ENCODE data around the gene TSPAN18.

GRCh38 chr11:44829838-44830237 is 103.1 kb downstream of the TSPAN18 start:
- TF ChIP-seq RFX5 (IDR thresholded peaks at IDR 0.05; ENCODE audit: low read depth, low read length) (no peak), ELK1 (IDR thresholded peaks at IDR 0.05; ENCODE audit: borderline replicate concordance, low read depth, low read length) (no peak), POLR2A (IDR thresholded peaks at IDR 0.05; ENCODE audit: low read depth, low read length) (no peak), SMC3 (IDR thresholded peaks at IDR 0.05; ENCODE audit: low read depth, low read length) (no peak), MAFK (IDR thresholded peaks at IDR 0.05; ENCODE audit: low read depth, low read length) (no peak), FOS (IDR thresholded peaks at IDR 0.05; ENCODE audit: low read depth, low read length) (no peak), CEBPB (IDR thresholded peaks at IDR 0.05; ENCODE audit: low read depth, low read length) (no peak)
- TF ChIP-seq, protein P1, sequence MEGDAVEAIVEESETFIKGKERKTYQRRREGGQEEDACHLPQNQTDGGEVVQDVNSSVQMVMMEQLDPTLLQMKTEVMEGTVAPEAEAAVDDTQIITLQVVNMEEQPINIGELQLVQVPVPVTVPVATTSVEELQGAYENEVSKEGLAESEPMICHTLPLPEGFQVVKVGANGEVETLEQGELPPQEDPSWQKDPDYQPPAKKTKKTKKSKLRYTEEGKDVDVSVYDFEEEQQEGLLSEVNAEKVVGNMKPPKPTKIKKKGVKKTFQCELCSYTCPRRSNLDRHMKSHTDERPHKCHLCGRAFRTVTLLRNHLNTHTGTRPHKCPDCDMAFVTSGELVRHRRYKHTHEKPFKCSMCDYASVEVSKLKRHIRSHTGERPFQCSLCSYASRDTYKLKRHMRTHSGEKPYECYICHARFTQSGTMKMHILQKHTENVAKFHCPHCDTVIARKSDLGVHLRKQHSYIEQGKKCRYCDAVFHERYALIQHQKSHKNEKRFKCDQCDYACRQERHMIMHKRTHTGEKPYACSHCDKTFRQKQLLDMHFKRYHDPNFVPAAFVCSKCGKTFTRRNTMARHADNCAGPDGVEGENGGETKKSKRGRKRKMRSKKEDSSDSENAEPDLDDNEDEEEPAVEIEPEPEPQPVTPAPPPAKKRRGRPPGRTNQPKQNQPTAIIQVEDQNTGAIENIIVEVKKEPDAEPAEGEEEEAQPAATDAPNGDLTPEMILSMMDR (conservative IDR thresholded peaks at IDR 0.05; ENCODE audit: low read depth, low read length) = no peak

Measured in IMR-90 (cell line).